HG03469 (cell line): ENCODE measurements around the gene CDH23.

Experiments used
- ATAC-seq: cut with Tn5 transposase; IDR thresholded peaks from one replicate; pipeline ENCODE4 v1.9.1; 2021; ENCODE audit warnings: mild to moderate bottlenecking, moderate library complexity, moderate number of reproducible peaks; ENCODE audit not compliant: unreplicated experiment

The CDH23 gene

DNA sequence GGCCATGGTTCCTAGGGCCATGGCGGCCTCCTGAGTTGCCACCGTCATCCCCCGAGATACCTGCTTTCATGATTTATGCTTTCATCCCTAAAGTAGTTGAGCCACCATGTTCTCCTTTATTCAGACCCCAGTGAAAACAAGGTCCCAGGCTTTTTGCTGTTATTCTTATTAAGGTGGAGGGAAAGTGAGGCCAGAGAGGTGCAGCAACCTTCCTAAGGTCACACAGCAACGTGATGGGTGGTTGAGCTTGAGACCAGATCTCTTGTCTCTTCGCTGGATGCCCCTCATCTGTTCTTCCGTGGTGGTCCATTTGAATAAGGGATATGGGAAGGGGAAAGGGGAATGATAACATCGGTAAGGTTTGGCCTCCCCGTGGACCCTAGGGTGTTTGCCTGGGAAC lies 180.6 kb downstream of the CDH23 start:
- ATAC-seq = no peak

- ATAC-seq = no peak
These were observed 181.3 kb downstream of the CDH23 start for GRCh38 chr10:71578069-71578468.

GRCh38 chr10:71579668-71580067 lies 182.9 kb downstream of the CDH23 start:
- ATAC-seq = no peak

GRCh38 chr10:71580415-71580814 lies 183.7 kb downstream of the CDH23 start:
- ATAC-seq = no peak

DNA sequence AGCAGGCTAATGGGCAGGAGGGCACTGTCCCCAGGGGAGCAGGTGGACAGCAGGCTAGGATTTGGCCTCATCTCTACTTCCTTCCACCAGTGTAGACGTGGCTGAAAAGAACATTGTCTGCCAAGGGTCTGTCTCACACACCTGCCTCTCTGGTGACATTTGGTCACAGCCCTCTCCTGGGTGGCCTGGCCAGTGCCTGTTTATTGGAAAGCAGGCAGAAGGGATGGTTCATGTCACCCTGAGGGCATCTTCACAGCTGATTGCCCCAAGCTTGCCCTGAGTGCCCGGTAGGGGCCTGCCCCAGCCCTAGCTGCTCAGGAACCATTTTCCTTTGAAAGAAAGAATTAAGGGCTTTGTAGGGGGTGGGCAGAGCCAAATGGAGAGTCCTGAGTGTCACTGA lies 184.2 kb downstream of the CDH23 start:
- ATAC-seq = no peak

- ATAC-seq = no peak
These were observed 184.7 kb downstream of the CDH23 start for GRCh38 chr10:71581376-71581775.

GRCh38 chr10:71582019-71582418 lies 185.3 kb downstream of the CDH23 start:
- ATAC-seq = no peak

DNA sequence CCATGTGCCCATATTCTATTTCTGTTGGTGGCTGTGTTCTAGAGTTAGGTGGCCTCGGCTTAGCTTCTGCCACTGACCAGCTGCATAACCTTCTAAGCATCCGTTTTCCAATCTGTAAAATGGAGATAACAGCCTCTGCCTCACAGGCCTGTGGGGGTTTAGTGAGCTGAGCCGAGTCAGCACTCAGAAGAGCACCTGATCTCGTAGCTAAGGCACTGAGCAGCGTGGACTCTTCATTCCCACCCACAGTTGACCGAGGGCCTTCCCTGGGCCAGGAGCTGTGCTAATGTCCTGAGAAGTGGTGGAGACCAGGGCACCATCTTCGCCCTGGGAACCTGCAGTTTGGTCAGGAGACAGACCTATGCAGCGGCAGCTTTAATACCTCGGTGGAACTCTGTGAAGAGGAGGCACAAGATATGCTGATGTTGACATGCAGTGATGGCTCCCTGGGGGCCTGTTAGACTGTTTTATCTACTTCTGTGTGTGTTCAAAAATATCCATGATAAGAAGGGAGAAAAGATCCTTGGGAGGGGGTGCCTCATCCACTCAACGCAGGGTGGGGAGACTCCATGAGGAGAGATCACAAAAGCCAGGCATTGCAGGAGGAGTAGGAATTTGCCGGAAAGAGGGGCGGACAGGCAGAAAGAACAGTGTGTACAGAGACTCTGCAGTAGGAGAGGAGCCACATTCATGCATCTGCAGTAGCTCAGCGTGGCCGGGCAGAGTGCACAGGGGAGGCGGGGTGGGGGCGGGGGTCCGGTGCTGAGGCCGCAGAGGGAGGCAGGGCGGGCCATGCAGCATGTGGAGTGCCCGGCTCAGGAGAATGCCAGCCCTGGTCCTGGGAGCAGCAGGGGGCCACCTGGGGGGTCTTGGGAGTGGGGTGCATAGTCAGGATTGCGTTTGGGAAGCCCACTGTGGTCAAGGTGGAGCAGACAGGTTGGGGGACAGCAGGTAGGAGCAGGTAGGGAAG lies 186.1 kb downstream of the CDH23 start:
- no peak for ATAC-seq

DNA sequence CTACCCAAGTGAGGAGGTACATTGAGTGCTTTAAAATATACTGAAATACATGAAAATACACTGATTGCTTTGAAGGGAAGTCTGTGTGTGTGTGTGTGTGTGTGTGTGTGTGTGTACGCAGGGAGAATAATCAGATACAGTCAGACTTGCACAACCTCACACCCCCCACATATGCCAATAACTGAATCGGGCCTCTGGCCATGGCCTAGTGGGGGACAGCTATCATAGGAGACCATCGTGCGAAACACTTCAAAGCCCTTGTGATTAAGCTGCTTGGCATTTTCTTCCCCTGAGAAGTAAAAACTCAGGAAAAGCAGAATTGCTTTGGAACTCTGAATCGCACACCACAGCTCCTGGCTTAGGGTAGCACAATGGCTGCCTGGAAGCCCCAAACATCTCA lies 187.7 kb downstream of the CDH23 start:
- ATAC-seq = no peak

GRCh38 chr10:71584902-71585563 lies 188.3 kb downstream of the CDH23 start:
- ATAC-seq = no peak

DNA sequence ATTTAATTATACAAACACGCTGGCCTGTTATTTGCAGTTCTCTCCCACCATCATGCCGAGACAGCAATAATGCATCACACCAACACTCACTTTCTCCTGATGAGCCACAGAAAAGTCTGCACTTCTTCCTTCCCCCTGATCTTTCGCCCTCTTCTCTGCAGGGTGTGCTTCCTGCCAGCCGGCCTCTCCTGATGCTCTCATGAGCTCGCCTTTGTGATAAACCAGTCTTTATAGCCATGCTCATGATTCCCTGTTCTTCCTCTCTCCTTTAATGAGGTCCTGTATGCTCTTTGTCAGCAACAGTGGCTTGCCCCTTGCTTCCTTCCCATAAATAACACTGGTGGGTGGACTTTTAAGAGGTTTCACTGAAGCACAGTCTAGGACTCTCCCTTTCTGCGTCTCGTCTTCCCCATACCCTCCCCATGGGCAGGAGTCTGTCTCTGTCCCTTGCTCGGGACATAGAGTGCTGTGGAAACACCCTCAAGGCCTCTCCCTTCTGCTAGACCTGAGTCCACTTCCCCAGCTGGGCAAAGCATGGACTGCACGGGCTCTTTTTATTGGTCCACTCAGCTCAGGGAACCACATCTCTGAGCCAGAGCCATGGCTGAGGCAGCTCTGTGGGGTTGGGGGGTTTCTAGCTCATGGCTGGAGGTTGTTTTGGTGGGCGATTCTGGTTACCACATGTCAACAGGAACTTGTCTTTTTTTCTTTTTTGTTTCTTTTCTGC lies 189.0 kb downstream of the CDH23 start:
- no peak for ATAC-seq

GRCh38 chr10:71587941-71588573 lies 191.3 kb downstream of the CDH23 start:
- no peak for ATAC-seq

- ATAC-seq = no peak
These were observed 192.0 kb downstream of the CDH23 start for GRCh38 chr10:71588685-71589084.

- no peak for ATAC-seq
These were observed 193.2 kb downstream of the CDH23 start for GRCh38 chr10:71589617-71590551.

DNA sequence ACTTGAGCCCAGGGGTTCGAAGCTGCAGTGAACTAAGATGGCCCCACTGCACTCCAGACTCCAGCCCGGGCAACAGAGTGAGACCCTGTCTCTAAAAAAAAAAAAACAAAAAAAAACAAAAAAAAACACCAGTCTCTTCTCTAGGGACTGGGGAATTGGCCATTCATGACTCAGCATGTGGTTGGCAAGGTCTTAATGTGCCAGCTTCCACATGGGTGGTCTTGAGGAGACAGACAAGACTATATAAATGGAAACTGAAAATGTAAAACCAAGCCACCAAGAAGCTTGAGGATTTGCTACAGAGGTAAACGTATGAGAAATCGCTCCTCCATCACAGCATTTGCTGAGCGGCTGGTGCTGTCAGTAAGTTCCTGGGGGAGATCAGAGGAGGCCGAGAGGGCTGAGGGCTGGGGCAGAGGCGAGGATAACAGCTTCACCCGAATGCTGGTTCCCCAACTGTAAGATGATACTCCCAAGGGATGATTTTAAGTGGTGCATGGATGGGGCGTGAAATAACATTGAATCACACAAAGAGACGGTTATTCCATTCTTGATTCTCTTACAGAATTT lies 194.1 kb downstream of the CDH23 start:
- ATAC-seq = no peak

DNA sequence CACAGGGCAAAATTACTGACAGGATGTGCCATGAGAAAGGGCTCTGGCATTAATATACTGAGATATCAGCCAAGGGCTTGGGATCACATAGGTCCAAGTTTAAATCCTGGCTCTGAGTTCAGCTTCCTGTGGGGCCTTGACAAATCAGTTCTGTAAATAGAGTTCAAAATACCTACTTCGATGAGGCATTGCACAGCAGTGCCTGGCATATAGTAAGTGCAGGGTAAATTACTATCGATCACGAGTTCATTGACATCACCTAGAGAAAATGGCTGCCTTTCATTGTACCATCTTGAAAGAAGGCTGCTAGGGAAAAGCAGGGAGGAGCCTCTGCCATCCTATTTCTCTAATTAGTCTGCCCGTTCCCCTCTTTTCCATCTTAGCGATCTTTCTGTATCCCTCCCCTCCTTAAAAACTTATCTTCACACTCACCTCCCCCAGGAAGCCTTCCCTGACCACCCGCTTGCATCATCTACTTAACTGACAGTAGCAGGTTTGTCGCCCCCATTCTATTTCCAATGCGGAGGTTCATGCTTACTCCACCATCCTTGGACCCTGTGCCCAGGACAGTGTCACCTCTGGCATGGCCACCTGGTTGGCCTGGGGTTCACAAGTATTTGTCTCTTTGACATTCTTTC lies 198.3 kb downstream of the CDH23 start:
- ATAC-seq = no peak

- no peak for ATAC-seq
These were observed 198.9 kb downstream of the CDH23 start for GRCh38 chr10:71595649-71596048.

GRCh38 chr10:71596127-71596526 lies 199.4 kb downstream of the CDH23 start:
- ATAC-seq = no peak

GRCh38 chr10:71596759-71597158 lies 200.0 kb downstream of the CDH23 start:
- no peak for ATAC-seq
